ENCODE results near the gene THRSP.
"Not testable (repeated sequence)": the region's sequence is repeated elsewhere in the genome, so short reads cannot be mapped to it uniquely, and the experiment has no call there.

THRSP gene

GRCh38 chr11:78039391-78039918 is 24.2 kb upstream of the THRSP start:
- no peak for DNase-seq

GRCh38 chr11:78039919-78040671 is 23.6 kb upstream of the THRSP start:
- DNase-seq: no peak

- no peak for DNase-seq
Observed at GRCh38 chr11:78040691-78041379, 22.8 kb upstream of the THRSP start.

- DNase-seq: not testable (repeated sequence)
Observed at GRCh38 chr11:78041380-78041719, 22.3 kb upstream of the THRSP start.

- DNase-seq: no peak
Observed at GRCh38 chr11:78041843-78042440, 21.7 kb upstream of the THRSP start.

- DNase-seq: no peak
Observed at GRCh38 chr11:78044706-78045105, 19.0 kb upstream of the THRSP start.

- DNase-seq: peak; percentile 78
Observed at GRCh38 chr11:78045851-78046485, 17.7 kb upstream of the THRSP start.

GRCh38 chr11:78046486-78046854 is 17.2 kb upstream of the THRSP start:
- DNase-seq: no peak

- no peak for DNase-seq
Observed at GRCh38 chr11:78048561-78048960, 15.1 kb upstream of the THRSP start.

GRCh38 chr11:78049348-78049747 is 14.3 kb upstream of the THRSP start:
- DNase-seq: no peak

GRCh38 chr11:78050964-78051831 is 12.5 kb upstream of the THRSP start:
- no peak for DNase-seq

GRCh38 chr11:78054971-78055370 is 8.7 kb upstream of the THRSP start:
- no peak for DNase-seq

- DNase-seq: no peak
Observed at GRCh38 chr11:78056093-78056492, 7.6 kb upstream of the THRSP start.

- no peak for DNase-seq
Observed at GRCh38 chr11:78057462-78058055, 6.1 kb upstream of the THRSP start.

- DNase-seq: not testable (repeated sequence)
Observed at GRCh38 chr11:78059749-78060328, 3.8 kb upstream of the THRSP start.

GRCh38 chr11:78060533-78060932 is 3.1 kb upstream of the THRSP start:
- DNase-seq: no peak

GRCh38 chr11:78061088-78061920 is 2.4 kb upstream of the THRSP start:
- DNase-seq: no peak

GRCh38 chr11:78061921-78062311 is 1.7 kb upstream of the THRSP start:
- no peak for DNase-seq

- DNase-seq: no peak
Observed at GRCh38 chr11:78062671-78063070, 990 bp upstream of the THRSP start.

- no peak for DNase-seq
Observed at GRCh38 chr11:78065203-78065602, 1.5 kb downstream of the THRSP start.

- DNase-seq: no peak
Observed at GRCh38 chr11:78066471-78066870, 2.8 kb downstream of the THRSP start.

All from T-helper 9 cell (primary cell).